ENCODE results near the gene WWP2. TPM values are rescaled to one million over a fixed set of nuclear protein-coding genes. Genes with fewer than 3 reads are reported as not detected.
A peak's percentile ranks its signal among the peaks of the same experiment; 100 is the strongest.
"Not testable (repeated sequence)": the region's sequence is repeated elsewhere in the genome, so short reads cannot be mapped to it uniquely, and the experiment has no call there.

The WWP2 gene
- total RNA-seq (2014; rRNA removed; shearing (Covaris generic)) = 15.3 and 21.5 TPM in 2 replicates

- peak; percentile 61 for DNase-seq (ENCODE audit: low read depth)
Observed at GRCh38 chr16:69761983-69762813, at the start of gene WWP2. Gene WWP2 (plus strand): TSS chr16:69762332. CDS start chr16:69787011, 24,679 bp downstream.

DNA sequence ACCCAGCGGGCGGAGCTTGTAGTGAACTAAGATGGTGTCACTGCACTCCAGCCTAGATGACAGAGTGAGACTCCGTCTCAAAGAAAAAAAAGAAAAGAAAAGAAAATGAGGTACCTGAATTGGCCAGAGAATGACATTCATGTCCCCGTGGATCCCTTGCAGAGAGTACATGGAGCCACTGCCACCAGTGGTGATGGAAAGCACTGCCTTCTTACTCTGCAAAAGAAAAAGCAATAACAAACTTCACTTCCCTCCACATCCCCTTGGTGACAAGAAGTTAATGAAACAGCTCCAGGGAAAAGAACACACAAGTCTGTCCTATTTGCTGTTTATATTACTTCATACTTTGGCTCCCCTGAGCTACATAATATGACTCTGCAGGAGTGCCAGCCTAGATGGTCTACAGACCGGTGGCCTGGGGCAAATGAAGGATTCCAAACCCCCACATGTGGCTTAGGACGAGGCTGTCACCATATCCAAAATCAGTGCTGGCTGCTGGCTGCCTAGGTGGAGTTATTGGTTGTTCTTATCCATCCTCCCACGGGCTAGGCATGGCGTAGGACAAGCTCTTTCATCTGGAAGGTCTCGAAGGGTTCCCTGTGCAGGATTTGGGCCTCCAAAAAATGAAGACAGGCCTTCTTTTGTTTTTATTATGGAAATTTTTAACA is 49.1 kb upstream of the WWP2 start:
- DNase-seq (ENCODE audit: low read depth) = no peak

GRCh38 chr16:69717066-69717465 is 45.1 kb upstream of the WWP2 start:
- no peak for DNase-seq (ENCODE audit: low read depth)

DNA sequence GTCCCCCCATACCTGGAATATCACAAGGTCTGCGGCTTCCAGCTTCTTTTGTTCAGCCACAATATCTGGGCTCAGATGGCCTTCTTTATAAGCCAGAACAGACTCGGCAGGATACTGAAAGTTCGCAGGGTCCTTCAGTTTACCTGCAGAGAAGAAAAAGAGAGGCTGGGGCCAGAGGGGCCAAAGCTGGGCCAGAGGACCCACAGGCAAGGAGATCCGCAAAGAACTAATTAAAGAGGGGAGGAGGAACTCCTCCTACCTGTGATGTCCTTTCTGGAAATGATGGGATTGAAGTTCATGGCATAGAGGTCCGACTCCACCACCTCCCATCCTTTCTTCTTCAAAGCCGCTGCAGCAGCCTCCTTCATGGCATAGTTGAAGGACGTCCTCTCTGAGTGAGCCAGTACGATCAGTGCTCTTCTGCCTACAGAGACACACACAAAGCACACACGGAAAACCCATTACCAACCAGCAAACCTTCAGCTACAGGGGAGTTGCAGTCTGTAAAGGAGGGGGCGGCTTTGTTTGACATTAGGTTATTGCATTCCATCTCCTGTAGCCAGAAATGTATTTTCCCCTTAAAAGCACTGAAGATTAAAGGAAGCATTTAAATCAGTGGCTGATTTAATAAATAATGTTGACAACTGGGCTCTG is 43.9 kb upstream of the WWP2 start:
- no peak for DNase-seq (ENCODE audit: low read depth)

- no peak for DNase-seq (ENCODE audit: low read depth)
Observed at GRCh38 chr16:69720822-69721430, 41.2 kb upstream of the WWP2 start.

- DNase-seq (ENCODE audit: low read depth) = no peak
Observed at GRCh38 chr16:69721441-69721957, 40.6 kb upstream of the WWP2 start.

GRCh38 chr16:69724414-69724873 is 37.7 kb upstream of the WWP2 start:
- no peak for DNase-seq (ENCODE audit: low read depth)

GRCh38 chr16:69724981-69725479 is 37.1 kb upstream of the WWP2 start:
- DNase-seq (ENCODE audit: low read depth) = peak; percentile 48

DNA sequence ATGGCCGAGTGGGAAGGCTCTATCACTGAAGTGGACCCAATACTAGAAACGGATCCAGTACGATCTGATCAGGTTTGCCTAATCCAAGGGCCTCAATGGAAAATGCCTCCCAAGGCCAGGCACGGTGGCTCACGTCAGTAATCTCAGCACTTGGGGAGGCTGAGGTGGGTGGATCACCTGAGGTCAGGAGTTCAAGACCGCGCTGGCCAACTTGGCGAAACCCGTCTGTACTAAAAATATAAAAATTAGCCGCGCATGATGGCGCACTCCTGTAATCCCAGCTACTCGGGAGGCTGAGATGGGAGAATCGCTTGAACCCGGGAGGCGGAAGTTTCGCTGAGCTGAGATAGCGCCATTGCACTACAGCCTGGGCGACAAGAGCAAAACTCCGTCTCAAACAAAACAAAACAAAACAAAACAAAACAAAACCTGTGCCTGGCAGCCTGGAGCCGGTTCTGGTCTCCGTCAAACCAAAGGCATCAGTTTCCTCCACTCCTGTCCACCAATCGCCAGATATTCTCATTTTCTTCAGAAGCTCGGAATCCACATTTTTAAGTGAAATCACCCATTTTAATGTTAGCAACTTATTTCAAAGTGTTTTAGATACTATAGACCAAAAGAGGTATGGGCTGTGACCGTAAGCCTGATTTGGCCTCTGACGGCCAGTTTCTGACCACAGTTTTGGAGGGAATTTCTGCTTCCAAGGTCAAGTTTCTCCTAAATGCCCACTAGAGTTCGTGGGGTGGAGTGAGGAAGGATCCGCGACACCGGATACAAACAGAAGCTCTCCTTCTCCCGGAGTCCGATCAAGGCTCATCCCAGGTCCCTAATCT is 36.4 kb upstream of the WWP2 start:
- no peak for DNase-seq (ENCODE audit: low read depth)

DNA sequence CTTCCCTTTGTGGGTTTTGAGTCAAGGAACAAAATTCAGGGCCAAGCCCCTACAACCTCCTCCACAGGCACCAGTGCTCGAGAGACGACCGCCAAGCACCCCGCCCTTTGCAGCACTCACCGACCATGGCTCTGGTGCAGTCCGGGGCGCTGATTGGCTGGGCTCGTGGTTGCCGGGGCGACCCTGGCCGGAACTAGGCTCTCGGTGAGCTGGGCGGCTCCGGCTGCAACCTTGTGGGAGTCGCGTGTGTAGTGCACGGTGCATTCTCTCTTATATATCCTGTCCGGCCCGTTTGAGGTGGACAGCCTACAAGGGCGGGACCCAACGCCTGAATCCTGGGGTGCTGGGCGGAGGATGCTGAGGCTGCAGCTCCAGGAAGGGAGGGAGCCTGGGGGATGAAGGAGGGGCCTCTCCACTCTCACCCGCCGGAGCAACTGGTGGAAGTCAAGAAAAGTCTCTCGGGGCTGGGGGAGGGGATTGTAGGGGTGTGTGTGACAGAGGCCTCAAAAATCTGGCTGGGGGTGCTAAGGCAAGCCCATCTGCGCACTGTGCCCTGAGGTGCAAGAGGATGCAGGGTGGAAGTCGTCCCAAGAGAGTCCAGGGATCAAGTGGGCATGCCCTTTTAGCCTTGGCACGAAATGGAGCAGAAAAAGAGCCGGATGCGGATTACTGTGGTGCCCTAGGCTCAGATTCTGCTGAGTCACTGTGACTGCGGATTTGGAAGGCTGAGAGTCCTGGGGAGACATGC is 35.6 kb upstream of the WWP2 start, which contains the start of gene NQO1:
Gene NQO1 (minus strand): TSS at position 248 of the 748 bp plus-strand sequence. CDS start 121 bp downstream, at position 127.
- DNase-seq (ENCODE audit: low read depth) = peak; percentile 99

GRCh38 chr16:69727916-69728270 is 34.2 kb upstream of the WWP2 start:
- DNase-seq (ENCODE audit: low read depth) = peak; percentile 67

- DNase-seq (ENCODE audit: low read depth) = not testable (repeated sequence)
Observed at GRCh38 chr16:69729030-69729429, 33.1 kb upstream of the WWP2 start.

DNA sequence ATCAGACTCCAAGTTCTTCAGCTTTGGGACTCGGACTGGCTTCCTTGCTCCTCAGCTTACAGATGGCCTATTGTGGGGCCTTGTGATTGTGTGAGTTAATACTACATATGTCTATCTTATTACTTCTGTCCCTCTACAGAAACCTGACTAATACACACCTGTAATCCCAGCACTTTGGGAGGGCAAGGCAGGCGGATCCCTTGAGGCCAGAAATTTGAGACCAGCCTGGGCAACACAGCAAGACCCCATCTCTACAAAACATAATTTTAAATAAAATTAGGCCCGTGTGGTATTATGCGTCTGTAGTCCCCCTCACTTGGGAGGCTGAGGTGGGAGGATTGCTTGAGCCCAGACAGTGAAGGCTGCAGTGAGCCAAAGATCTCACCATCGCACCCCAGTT is 30.9 kb upstream of the WWP2 start:
- DNase-seq (ENCODE audit: low read depth) = not testable (repeated sequence)

DNA sequence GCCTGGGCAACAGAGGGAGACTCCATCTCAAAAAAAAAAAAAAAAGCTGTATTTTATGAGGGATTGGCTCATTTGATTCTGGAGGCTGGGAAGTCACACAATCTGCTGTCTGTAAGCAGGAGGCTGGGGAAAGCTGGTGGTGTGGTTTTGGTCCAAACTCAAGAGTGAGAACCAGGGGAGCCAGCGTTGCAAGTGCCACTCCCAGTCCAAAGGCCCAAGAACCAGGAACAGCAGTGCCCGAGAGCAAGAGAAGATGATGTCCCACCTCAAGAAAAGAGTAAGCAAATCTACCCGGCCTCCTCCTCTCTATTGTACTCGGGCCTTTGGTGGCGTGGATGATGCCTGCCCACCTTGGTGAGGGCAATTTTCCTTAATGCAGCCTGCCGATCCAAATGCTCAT is 30.0 kb upstream of the WWP2 start:
- DNase-seq (ENCODE audit: low read depth) = no peak

DNA sequence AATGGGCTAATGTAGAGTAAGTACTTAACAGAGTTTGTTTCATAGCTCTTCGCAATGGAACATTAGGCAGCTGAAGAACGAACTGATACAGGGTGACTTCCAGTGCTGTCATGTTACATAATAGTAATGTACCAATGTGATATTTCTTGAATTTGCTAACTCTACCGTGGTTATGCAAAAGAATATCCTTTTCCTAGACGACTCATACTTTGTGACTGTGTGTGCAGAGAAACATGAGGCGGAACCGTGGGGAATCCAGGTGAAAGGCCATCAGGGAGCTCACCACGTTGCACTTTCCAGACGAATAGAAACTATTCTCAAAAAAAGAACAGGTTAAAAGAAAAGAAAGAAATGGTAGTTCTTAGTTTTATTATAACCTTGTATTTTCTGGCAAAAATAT is 20.6 kb upstream of the WWP2 start:
- DNase-seq (ENCODE audit: low read depth) = no peak

DNA sequence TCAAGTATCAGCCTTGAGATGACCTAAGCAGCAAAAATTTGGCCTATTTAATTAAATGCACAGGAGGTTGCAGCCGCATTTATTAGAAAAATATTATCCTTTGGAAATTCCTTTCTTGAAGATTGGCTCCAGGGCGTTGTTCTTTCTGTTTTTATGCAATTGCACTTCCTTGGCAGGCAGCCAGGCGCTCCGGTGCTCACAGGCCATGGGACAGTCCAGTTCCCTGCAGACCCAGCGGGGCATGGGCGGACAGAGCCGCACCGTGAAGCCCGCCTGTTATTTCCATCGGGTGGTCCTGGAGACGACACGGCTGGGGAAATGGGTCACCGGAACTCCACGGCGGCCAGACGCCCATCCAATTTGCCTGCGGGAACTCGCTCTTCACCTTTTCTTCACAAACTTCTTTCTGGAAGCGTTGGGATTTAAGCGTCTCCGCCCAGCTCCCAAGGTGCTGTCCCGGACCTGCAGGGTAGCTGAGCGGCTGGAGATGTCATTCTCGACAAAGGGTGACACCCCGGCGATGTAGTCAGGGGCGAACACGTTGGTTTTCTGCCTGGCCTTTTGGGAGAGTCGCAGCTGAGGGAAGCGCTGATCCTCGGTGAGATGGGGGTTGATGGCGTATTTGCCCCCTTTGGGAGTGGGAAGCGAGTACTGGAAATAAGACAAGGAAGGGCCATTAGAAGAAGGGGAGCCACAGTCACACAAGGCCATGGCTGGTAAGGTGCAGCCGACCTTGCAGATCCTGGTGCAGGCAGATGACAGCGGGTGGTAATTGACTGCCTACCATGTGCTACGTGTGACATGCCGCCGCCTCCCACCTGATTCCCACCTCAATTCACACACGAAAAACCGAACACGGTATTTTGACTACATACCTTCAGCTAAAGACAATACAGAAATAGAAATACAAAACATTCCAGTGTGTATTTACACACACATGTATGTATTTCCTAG is 19.9 kb upstream of the WWP2 start:
- peak; percentile 51 for DNase-seq (ENCODE audit: low read depth)

DNA sequence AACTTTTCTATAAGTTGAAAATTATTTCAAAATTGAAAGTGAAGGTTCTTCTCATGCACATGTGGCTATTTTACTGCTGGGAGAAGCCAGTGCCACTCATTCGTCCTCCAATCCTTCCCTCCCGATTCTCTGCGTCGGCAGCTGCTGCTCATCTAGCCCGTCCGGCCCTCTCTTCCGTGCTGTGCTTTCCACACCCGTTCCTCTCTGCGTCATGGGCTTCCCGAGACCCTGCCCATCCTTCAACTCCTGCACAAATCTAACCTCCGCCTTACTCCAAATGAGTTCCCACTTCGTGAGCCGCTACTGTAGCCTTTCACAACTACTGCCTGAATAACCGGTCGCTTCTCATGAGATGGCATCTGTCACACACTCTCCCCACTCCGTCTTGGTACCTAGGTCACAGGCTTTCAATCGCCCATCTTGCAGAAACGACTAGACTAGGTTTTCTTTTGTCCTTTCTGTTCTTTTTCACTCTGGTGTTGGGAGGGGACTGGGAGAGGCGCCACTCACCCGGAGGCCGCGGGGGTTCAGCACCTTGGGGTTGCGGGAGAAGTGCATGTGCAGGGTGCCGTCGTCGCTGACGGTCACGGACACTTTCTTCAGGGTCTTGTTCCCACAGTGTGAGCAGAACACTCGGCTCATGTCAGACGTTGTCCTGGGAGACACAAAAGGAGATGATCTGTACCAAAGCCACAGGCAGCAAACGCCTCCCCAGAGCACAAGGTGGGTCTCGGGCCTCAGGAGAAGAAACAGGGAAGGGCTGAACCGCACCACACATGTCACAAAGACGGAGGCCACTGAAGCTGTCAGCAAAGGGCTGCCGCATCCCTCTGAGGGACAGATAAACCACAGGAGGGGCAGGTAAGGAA is 17.5 kb upstream of the WWP2 start:
- no peak for DNase-seq (ENCODE audit: low read depth)

DNA sequence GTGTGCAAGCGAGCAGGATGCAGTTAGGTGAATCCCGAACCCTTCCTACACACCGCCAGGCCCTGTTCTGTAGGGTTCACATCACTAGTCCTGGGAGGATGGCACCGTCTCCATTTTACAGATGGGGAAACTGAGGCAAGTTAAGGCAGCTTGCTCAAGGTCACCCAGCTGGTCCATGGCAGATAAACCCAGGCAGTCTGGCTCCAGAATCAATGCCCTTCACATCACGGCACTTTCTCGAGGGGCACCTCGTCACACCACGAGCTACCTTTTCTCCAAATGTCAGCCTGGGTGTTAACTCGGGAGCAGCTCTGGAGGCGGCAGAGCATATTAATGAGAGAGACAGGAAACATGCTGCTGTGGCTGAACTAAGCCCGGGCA is 16.9 kb upstream of the WWP2 start:
- no peak for DNase-seq (ENCODE audit: low read depth)
